ENCODE results near the gene CTNNB1. TPM values are rescaled to one million over a fixed set of nuclear protein-coding genes. Genes with fewer than 3 reads are reported as not detected.

The CTNNB1 gene
- total and polyA plus RNA-seq, 2 of the 13 experiments (the other 11 are each of a cell fraction or from before 2014, with no cell fraction given): 398 to 489 TPM

DNA sequence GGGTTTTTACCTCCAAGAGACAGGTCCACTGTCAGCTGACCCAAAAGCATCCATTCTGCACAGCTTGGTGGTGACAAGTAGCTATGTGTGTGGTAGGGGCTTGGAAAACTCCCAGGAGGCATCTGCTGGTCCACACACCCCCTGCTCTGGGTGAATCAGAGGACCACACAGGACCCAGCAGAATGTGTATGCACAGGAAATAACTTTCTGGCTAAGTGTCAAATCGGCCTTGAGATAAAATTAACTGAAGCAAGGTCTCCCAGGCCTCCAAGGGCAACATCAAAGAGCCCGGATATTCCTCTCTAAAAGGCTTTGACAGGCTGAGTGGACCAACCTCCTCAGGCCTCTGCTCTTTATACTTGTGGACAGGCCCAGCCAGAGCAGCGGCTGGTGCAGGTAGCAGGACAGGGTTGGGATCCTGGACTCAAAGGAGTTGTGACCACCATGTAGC, 66.5 kb downstream of the CTNNB1 start (continued):
- TF ChIP-seq FOXC1 (CRISPR knock-in tag; IDR thresholded peaks at IDR 0.05; ENCODE audit: borderline replicate concordance) (no peak), LRRFIP1 (CRISPR knock-in tag; conservative IDR thresholded peaks at IDR 0.05) (no peak), HIVEP1 (CRISPR knock-in tag; IDR thresholded peaks at IDR 0.05) (no peak), ZNF225 (CRISPR knock-in tag; IDR thresholded peaks at IDR 0.05) (no peak), ZNF570 (CRISPR knock-in tag; IDR thresholded peaks at IDR 0.05; ENCODE audit: borderline replicate concordance) (no peak), ARID2 (CRISPR knock-in tag; IDR thresholded peaks at IDR 0.05; ENCODE audit: borderline replicate concordance) (no peak), ZEB1 (IDR thresholded peaks at IDR 0.05; ENCODE audit: insufficient replicate concordance, low read depth) (no peak), KAT8 (CRISPR knock-in tag; IDR thresholded peaks at IDR 0.05) (peak; percentile 27; the same call in 1 of the 2 replicates), TOPORS (CRISPR knock-in tag; IDR thresholded peaks at IDR 0.05) (no peak), MEF2D (CRISPR knock-in tag; IDR thresholded peaks at IDR 0.05) (peak; percentile 81), SP1 (IDR thresholded peaks at IDR 0.05) (no peak), SP1 (CRISPR knock-in tag; IDR thresholded peaks at IDR 0.05) (no peak), TRIM24 (CRISPR knock-in tag; IDR thresholded peaks at IDR 0.05) (no peak), REPIN1 (CRISPR knock-in tag; IDR thresholded peaks at IDR 0.05; ENCODE audit: borderline replicate concordance, low read depth) (no peak), MAZ (IDR thresholded peaks at IDR 0.05; ENCODE audit: borderline replicate concordance, low read depth, low read length) (no peak), MAZ (CRISPR knock-in tag; IDR thresholded peaks at IDR 0.05; ENCODE audit: low read depth) (no peak), SP5 (CRISPR knock-in tag; IDR thresholded peaks at IDR 0.05; ENCODE audit: borderline replicate concordance, low read depth) (no peak), ZZZ3 (CRISPR knock-in tag; IDR thresholded peaks at IDR 0.05; ENCODE audit: borderline replicate concordance) (no peak)
- TF ChIP-seq, protein P1, sequence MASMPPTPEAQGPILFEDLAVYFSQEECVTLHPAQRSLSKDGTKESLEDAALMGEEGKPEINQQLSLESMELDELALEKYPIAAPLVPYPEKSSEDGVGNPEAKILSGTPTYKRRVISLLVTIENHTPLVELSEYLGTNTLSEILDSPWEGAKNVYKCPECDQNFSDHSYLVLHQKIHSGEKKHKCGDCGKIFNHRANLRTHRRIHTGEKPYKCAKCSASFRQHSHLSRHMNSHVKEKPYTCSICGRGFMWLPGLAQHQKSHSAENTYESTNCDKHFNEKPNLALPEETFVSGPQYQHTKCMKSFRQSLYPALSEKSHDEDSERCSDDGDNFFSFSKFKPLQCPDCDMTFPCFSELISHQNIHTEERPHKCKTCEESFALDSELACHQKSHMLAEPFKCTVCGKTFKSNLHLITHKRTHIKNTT (CRISPR knock-in tag; IDR thresholded peaks at IDR 0.05): no peak
- TF ChIP-seq, protein P2, sequence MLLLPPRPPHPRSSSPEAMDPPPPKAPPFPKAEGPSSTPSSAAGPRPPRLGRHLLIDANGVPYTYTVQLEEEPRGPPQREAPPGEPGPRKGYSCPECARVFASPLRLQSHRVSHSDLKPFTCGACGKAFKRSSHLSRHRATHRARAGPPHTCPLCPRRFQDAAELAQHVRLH (CRISPR knock-in tag; IDR thresholded peaks at IDR 0.05; ENCODE audit: borderline replicate concordance, low read depth): no peak
- TF ChIP-seq, protein P3, sequence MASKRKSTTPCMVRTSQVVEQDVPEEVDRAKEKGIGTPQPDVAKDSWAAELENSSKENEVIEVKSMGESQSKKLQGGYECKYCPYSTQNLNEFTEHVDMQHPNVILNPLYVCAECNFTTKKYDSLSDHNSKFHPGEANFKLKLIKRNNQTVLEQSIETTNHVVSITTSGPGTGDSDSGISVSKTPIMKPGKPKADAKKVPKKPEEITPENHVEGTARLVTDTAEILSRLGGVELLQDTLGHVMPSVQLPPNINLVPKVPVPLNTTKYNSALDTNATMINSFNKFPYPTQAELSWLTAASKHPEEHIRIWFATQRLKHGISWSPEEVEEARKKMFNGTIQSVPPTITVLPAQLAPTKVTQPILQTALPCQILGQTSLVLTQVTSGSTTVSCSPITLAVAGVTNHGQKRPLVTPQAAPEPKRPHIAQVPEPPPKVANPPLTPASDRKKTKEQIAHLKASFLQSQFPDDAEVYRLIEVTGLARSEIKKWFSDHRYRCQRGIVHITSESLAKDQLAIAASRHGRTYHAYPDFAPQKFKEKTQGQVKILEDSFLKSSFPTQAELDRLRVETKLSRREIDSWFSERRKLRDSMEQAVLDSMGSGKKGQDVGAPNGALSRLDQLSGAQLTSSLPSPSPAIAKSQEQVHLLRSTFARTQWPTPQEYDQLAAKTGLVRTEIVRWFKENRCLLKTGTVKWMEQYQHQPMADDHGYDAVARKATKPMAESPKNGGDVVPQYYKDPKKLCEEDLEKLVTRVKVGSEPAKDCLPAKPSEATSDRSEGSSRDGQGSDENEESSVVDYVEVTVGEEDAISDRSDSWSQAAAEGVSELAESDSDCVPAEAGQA (IDR thresholded peaks at IDR 0.05; ENCODE audit: low read depth): no peak
- TF ChIP-seq, protein P3 (CRISPR knock-in tag; IDR thresholded peaks at IDR 0.05; ENCODE audit: borderline replicate concordance): no peak

Data from HepG2 (cell line).